Activated naive CD8-positive, alpha-beta T cell treated with anti-CD3 and anti-CD28 coated beads, Interleukin-2, amount 10 ng/mL, durations not matched to agents 7 days and 5 days (primary cell): ENCODE measurements around the gene HSD3B7. TPM values are rescaled to one million over a fixed set of nuclear protein-coding genes. Genes with fewer than 3 reads are reported as not detected.

Experiments
- ATAC-seq: fragments of 150-1000 bp; cut with Tn5 transposase; one replicate; pipeline ENCODE4 v1.10.0; 2021; ENCODE audit warnings: low read depth, moderate library complexity
- POLR2A ChIA-PET: fragments of 350-600 bp; sonication (Branson Sonifier 250); formaldehyde crosslinking; loops from one replicate; lab custom pipeline; 2021; ENCODE audit warnings: antibody characterized with exemption; lab: Charles Lee
- DNase-seq: peaks from one replicate; pipeline ENCODE4 v3.0.0; 2021
- H3K27ac Mint-ChIP-seq: one replicate; pipeline ENCODE4 v1.8.0; 2022; ENCODE audit warnings: mild to moderate bottlenecking, mixed read lengths
- H3K27me3 Mint-ChIP-seq: one replicate; pipeline ENCODE4 v1.8.0; 2022; ENCODE audit warnings: mild to moderate bottlenecking, moderate library complexity, mixed read lengths
- H3K36me3 Mint-ChIP-seq: one replicate; pipeline ENCODE4 v1.8.0; 2021; ENCODE audit warnings: mild to moderate bottlenecking, mixed read lengths
- H3K4me1 Mint-ChIP-seq: one replicate; pipeline ENCODE4 v1.8.0; 2021; ENCODE audit warnings: mixed read lengths
- H3K4me3 Mint-ChIP-seq: one replicate; pipeline ENCODE4 v1.8.0; 2022; ENCODE audit warnings: mild to moderate bottlenecking, moderate library complexity, mixed read lengths
- H3K9me3 Mint-ChIP-seq: one replicate; pipeline ENCODE4 v1.8.0; 2021; ENCODE audit warnings: mixed read lengths
- total RNA-seq, 2 experiments: library from RNA; stranded (reverse); gene quantifications; one replicate each; pipeline ENCODE4 v1.2.3, GENCODE V29; 2021

Gene HSD3B7
- total RNA-seq, 2 experiments from 2014 or later: 8.5 to 10.9 TPM

DNA sequence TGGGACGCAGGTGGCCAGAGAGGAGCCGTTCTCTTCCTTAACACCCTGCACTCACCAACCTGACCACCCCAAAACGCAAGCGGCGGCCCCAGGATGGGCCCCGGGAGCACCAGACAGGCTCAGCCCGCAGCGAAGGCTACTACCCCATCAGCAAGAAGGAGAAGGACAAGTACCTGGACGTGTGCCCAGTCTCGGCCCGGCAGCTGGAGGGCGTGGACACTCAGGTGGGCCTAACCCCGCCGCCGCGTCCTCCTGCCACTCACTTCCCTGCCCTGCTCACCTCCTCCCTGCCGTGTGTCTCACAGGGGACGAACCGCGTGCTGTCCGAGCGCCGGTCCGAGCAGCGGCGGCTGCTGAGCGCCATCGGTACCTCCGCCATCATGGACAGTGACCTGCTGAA, 4.6 kb upstream of the HSD3B7 start:
- Mint-ChIP-seq H3K27me3 (no peaks in the 10 kb centered on the region), H3K36me3 (peaks cover 15% of the 10 kb centered on the region), H3K4me1 (peaks cover 6% of the 10 kb centered on the region), H3K4me3 (no peak overlapping the region), H3K9me3 (no peaks in the 10 kb centered on the region), H3K27ac (no peak overlapping the region)
- ATAC-seq (no peak), DNase-seq (no peak)
- POLR2A ChIA-PET: no interaction called here

DNA sequence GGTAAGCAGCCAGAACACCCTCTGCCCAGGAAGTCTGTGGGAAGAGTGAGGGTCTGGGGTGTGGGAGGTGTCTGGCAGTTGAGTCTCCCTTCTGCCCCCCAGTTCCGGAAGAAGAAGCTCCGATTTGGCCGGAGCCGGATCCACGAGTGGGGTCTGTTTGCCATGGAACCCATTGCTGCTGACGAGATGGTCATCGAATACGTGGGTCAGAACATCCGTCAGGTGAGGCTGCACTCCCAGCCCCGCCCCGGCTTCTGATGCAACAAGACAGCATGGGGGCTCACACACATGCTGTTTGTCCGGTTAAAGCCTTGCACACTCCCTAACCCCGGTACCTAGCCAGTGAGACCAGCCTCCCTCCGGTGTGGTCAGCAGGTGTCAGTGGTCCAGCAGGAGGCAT, 4.0 kb upstream of the HSD3B7 start:
- Mint-ChIP-seq H3K36me3 (peaks cover 11% of the 10 kb centered on the region), H3K27me3 (no peaks in the 10 kb centered on the region), H3K4me3 (no peak overlapping the region), H3K4me1 (peaks cover 7% of the 10 kb centered on the region), H3K9me3 (no peaks in the 10 kb centered on the region), H3K27ac (no peak overlapping the region)
- DNase-seq (no peak), ATAC-seq (no peak)
- POLR2A ChIA-PET: no interaction called here

- no peak for DNase-seq
- Mint-ChIP-seq H3K27me3 (no peaks in the 10 kb centered on the region), H3K4me3 (no peak overlapping the region), H3K4me1 (peaks cover 7% of the 10 kb centered on the region), H3K9me3 (no peaks in the 10 kb centered on the region), H3K27ac (peak overlapping the region; percentile 40), H3K36me3 (peaks cover 2% of the 10 kb centered on the region)
- no peak for ATAC-seq
- POLR2A ChIA-PET: no interaction called here
Observed at GRCh38 chr16:30982548-30983288, 2.3 kb upstream of the HSD3B7 start.

- no peak for ATAC-seq
- Mint-ChIP-seq H3K4me1 (peaks cover 7% of the 10 kb centered on the region), H3K9me3 (no peaks in the 10 kb centered on the region), H3K36me3 (peaks cover 2% of the 10 kb centered on the region), H3K27me3 (no peaks in the 10 kb centered on the region), H3K27ac (no peak overlapping the region), H3K4me3 (no peak overlapping the region)
- DNase-seq: no peak
- POLR2A ChIA-PET: interaction anchor here (3.3 kb wide), 1 partner anchor 13 kb away, joined by 12 read pairs; no protein-coding TSS in a partner anchor
Observed at GRCh38 chr16:30983289-30983889, 1.6 kb upstream of the HSD3B7 start.

GRCh38 chr16:30983898-30984610, 953 bp upstream of the HSD3B7 start:
- Mint-ChIP-seq H3K27me3 (no peaks in the 10 kb centered on the region), H3K36me3 (no peaks in the 10 kb centered on the region), H3K4me3 (no peak overlapping the region), H3K27ac (no peak overlapping the region), H3K9me3 (no peaks in the 10 kb centered on the region), H3K4me1 (peaks cover 7% of the 10 kb centered on the region)
- POLR2A ChIA-PET: interaction anchor here (0.7 to 3.3 kb wide), 2 partner anchors 13 to 370 kb away, joined by 3 to 12 read pairs; no protein-coding TSS in a partner anchor
- DNase-seq (no peak), ATAC-seq (no peak)

DNA sequence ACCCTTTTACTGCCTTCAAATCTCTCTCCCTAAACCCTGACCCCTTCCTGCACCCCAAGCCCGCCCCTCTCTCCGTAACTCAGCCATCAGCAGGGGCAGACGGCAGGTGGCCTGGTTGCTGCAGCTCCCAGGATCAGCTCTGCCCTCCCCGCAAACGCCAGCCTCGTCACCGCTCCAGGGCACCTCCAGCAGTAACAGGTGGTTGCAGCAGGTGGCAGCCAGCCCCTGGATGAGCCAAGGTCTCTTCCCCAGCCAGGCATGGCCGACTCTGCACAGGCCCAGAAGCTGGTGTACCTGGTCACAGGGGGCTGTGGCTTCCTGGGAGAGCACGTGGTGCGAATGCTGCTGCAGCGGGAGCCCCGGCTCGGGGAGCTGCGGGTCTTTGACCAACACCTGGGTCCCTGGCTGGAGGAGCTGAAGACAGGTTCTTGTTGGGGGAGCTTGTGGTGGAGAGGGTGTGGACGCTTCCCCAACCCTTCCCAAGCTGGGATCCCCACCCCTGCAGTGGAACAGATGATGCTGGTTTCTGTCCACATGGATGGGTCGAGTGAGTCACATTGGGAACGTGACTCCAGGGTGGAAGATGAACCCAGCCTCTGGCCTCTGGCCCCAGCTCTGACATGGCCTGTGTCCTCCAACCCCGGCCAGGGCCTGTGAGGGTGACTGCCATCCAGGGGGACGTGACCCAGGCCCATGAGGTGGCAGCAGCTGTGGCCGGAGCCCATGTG, 558 bp downstream of the HSD3B7 start:
- H3K27ac Mint-ChIP-seq: peak overlapping the region; percentile 63
- peak; percentile 47 for DNase-seq

DNA sequence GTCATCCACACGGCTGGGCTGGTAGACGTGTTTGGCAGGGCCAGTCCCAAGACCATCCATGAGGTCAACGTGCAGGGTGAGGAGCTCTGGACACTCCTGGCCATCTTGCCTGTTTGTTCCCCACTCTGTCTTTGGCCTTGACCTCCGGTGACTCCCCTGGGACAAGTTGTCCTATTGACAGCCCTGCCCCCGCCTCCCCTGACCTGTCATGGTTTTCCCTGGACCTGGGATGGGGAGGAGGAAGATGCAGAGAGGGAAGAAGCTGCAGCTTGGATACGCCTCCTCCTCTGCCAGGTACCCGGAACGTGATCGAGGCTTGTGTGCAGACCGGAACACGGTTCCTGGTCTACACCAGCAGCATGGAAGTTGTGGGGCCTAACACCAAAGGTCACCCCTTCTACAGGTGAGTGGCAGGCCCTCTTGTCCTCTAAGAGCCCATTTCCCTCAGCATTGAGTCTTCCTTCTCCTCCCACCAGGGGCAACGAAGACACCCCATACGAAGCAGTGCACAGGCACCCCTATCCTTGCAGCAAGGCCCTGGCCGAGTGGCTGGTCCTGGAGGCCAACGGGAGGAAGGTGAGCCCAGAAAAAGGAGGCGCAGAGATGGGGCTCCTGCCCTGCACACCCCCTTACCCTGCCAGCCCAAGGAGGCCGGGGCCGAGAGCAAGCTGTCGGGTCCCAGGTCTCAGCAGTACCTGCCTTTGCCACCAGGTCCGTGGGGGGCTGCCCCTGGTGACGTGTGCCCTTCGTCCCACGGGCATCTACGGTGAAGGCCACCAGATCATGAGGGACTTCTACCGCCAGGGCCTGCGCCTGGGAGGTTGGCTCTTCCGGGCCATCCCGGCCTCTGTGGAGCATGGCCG, 1.4 kb downstream of the HSD3B7 start:
- no peaks in the 10 kb centered on the region for H3K27me3 Mint-ChIP-seq
- no peak for DNase-seq
- no peak overlapping the region for H3K4me3 Mint-ChIP-seq
- no peak overlapping the region for H3K27ac Mint-ChIP-seq
- no peaks in the 10 kb centered on the region for H3K36me3 Mint-ChIP-seq
- H3K9me3 Mint-ChIP-seq: no peaks in the 10 kb centered on the region
- POLR2A ChIA-PET: interaction anchor here (0.7 to 3.3 kb wide), 7 partner anchors 10 to 474 kb away, joined by 3 to 12 read pairs (median 6); partner anchors contain the start of genes ZNF646 and ZNF668
- ATAC-seq: no peak
- peaks cover 7% of the 10 kb centered on the region for H3K4me1 Mint-ChIP-seq

More for the DNA sequence above, 558 bp downstream of the HSD3B7 start:
- Mint-ChIP-seq H3K4me1 (peaks cover 7% of the 10 kb centered on the region), H3K36me3 (no peaks in the 10 kb centered on the region), H3K4me3 (peak overlapping the region; percentile 76), H3K27me3 (no peaks in the 10 kb centered on the region), H3K9me3 (no peaks in the 10 kb centered on the region)
- ATAC-seq: peak; percentile 12
- POLR2A ChIA-PET: interaction anchor here (0.6 to 3.3 kb wide), 9 partner anchors 11 to 475 kb away, joined by 3 to 12 read pairs (median 5); partner anchors contain the start of genes FUS, ZNF646 and ZNF668

DNA sequence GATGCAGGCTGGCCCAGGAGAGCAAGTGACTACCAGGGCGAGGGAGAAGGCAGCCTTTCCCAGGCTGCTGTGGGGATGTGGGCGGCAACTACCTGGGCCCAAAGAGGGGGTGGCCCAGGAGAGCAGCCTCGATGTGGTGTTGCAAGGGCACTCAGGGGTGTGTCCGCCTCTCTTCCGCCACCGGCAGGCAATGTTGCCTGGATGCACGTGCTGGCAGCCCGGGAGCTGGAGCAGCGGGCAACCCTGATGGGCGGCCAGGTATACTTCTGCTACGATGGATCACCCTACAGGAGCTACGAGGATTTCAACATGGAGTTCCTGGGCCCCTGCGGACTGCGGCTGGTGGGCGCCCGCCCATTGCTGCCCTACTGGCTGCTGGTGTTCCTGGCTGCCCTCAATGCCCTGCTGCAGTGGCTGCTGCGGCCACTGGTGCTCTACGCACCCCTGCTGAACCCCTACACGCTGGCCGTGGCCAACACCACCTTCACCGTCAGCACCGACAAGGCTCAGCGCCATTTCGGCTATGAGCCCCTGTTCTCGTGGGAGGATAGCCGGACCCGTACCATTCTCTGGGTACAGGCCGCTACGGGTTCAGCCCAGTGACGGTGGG, 2.7 kb downstream of the HSD3B7 start:
- H3K4me3 Mint-ChIP-seq: no peak overlapping the region
- no peak for DNase-seq
- ATAC-seq: no peak
- no peak overlapping the region for H3K27ac Mint-ChIP-seq
- POLR2A ChIA-PET: no interaction called here
- no peaks in the 10 kb centered on the region for H3K9me3 Mint-ChIP-seq
- no peaks in the 10 kb centered on the region for H3K36me3 Mint-ChIP-seq
- no peaks in the 10 kb centered on the region for H3K27me3 Mint-ChIP-seq
- H3K4me1 Mint-ChIP-seq: peaks cover 7% of the 10 kb centered on the region

GRCh38 chr16:30989469-30990047, 4.6 kb downstream of the HSD3B7 start:
- H3K9me3 Mint-ChIP-seq: no peaks in the 10 kb centered on the region

DNA sequence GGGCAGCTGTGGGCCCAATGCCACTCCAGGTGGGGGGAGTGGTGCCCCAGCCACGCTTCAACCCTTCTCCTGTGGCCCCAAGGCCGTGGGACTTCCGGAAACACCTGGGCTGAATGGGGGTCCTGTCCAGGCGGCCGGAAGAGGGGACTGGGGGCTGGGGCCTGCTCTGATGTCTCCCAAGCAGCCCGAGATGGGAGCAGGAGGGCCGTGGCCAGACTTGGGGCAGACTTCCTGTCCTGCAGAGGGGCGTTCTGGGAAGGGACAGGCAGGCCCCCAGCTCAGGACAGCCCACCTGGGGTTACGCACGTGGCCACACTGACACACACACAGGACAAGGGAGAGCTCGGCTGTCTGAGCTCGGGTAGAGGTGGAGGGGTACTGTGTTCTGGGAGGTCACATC, 5.1 kb downstream of the HSD3B7 start:
- Mint-ChIP-seq H3K27ac (no peak overlapping the region), H3K4me1 (peaks cover 15% of the 10 kb centered on the region), H3K27me3 (no peaks in the 10 kb centered on the region), H3K4me3 (no peak overlapping the region), H3K36me3 (no peaks in the 10 kb centered on the region), H3K9me3 (no peaks in the 10 kb centered on the region)
- POLR2A ChIA-PET: no interaction called here
- ATAC-seq (no peak), DNase-seq (no peak)

More at GRCh38 chr16:30989469-30990047, 4.6 kb downstream of the HSD3B7 start:
- no peak overlapping the region for H3K4me3 Mint-ChIP-seq
- POLR2A ChIA-PET: no interaction called here
- peaks cover 13% of the 10 kb centered on the region for H3K4me1 Mint-ChIP-seq
- H3K27ac Mint-ChIP-seq: no peak overlapping the region
- no peaks in the 10 kb centered on the region for H3K27me3 Mint-ChIP-seq
- H3K36me3 Mint-ChIP-seq: no peaks in the 10 kb centered on the region
- DNase-seq (no peak), ATAC-seq (no peak)

- no peaks in the 10 kb centered on the region for H3K36me3 Mint-ChIP-seq
- no peak for DNase-seq
- no peak for ATAC-seq
- H3K4me1 Mint-ChIP-seq: peaks cover 12% of the 10 kb centered on the region
- peak overlapping the region; percentile 31 for H3K27ac Mint-ChIP-seq
- POLR2A ChIA-PET: no interaction called here
- H3K9me3 Mint-ChIP-seq: no peaks in the 10 kb centered on the region
- no peaks in the 10 kb centered on the region for H3K27me3 Mint-ChIP-seq
- H3K4me3 Mint-ChIP-seq: no peak overlapping the region
Observed at GRCh38 chr16:30991052-30991451, 6.0 kb downstream of the HSD3B7 start.
